K562 (cell line): ENCODE data around the gene FIBP. TPM values are rescaled to one million over a fixed set of nuclear protein-coding genes. Genes with fewer than 3 reads are reported as not detected.
A peak's percentile ranks its signal among the peaks of the same experiment; 100 is the strongest.

Experiments used
- ATAC-seq: fragments of 200-7000 bp; cut with Tn5 transposase; 3 replicates; pipeline ENCODE4 v1.9.1; 2020; ENCODE audit warnings: moderate library complexity
- BruUV-seq: library from RNA; stranded (reverse); fragments of 400-500 nt; replicated peaks from 2 replicates; lab custom pipeline; 2021; lab: Mats Ljungman, UMichigan
- CTCF ChIA-PET: fragments of 300-600 bp; formaldehyde crosslinking; extraction: SDS; loops from one replicate; lab custom pipeline; 2021; ENCODE audit warnings: low intra/inter-chr PET ratio; lab: Yijun Ruan, JAX
- POLR2A ChIA-PET: fragments of 300-600, 350-650 bp; sonication (Branson Sonifier 250); formaldehyde crosslinking; extraction: SDS; loops from one replicate; lab custom pipeline; 2021; ENCODE audit warnings: antibody characterized with exemption, inconsistent platforms; lab: Yijun Ruan, JAX
- DNase-seq, 4 experiments: peaks; one replicate each; pipeline versions ENCODE4 v3.0.0 to v3.0.0-alpha.2; 2011 to 2018; ENCODE audit warnings: low spot score in 3 of 4, mixed read lengths in 3 of 4; ENCODE audit errors: extremely low read depth in 1 of 4
- FAIRE-seq: peaks from 2 replicates; lab custom pipeline; 2011; peaks lifted over from hg19 to GRCh38; lab: Jason Lieb, UNC
- H2AFZ ChIP-seq: 2 replicates; pipeline ENCODE4 v1.6.0; 2011; ENCODE audit warnings: low read depth, low read length, control low read depth, inconsistent platforms
- H3K27ac ChIP-seq: fragments of 200-600 bp; 3 replicates; pipeline ENCODE4 v1.8.0; 2011; ENCODE audit warnings: low read depth, mild to moderate bottlenecking, control low read depth, inconsistent platforms, low read length, moderate library complexity, mixed read lengths; ENCODE audit errors: extremely low read depth
- H3K27me3 ChIP-seq, 2 experiments: fragments of 300-600 bp in 1 of 2; 2 replicates in 1 of 2; 3 replicates in 1 of 2; pipeline versions ENCODE4 v1.6.0 to v1.8.0; 2011; ENCODE audit warnings: inconsistent platforms in 2 of 2, low read length in 2 of 2, mild to moderate bottlenecking in 1 of 2, mixed read lengths in 1 of 2, moderate library complexity in 1 of 2; ENCODE audit not compliant: control insufficient read depth in 2 of 2, insufficient read depth in 2 of 2
- H3K36me3 ChIP-seq: fragments of 300-600 bp; 3 replicates; pipeline ENCODE4 v1.8.0; 2011; ENCODE audit warnings: mild to moderate bottlenecking, low read length, inconsistent platforms; ENCODE audit not compliant: control insufficient read depth, insufficient read depth
- H3K4me1 ChIP-seq, 2 experiments: fragments of 200-600 bp in 1 of 2; replicated peaks in 1 of 2; 2 replicates in 1 of 2; 3 replicates in 1 of 2; pipeline versions ENCODE4 v1.5.1 to v1.8.0; 2011; ENCODE audit warnings: inconsistent platforms in 2 of 2, low read length in 2 of 2, mild to moderate bottlenecking in 1 of 2, mixed read lengths in 1 of 2, moderate library complexity in 1 of 2; ENCODE audit not compliant: control insufficient read depth in 2 of 2, insufficient read depth in 2 of 2
- H3K4me2 ChIP-seq: 2 replicates; pipeline ENCODE4 v1.6.1; 2011; ENCODE audit warnings: low read length, control low read depth, inconsistent platforms, mixed read lengths; ENCODE audit not compliant: insufficient read depth
- H3K4me3 ChIP-seq: fragments of 200-600 bp; sonication (generic), shearing (Covaris generic); 2 replicates; pipeline ENCODE4 v1.5.1; 2016; ENCODE audit warnings: control low read depth, inconsistent platforms
- H3K79me2 ChIP-seq: fragments of 200-600 bp; 3 replicates; pipeline ENCODE4 v1.8.0; 2011; ENCODE audit warnings: low read length, inconsistent platforms; ENCODE audit not compliant: control insufficient read depth, insufficient read depth
- H3K9ac ChIP-seq, 2 experiments: 2 replicates each; pipeline versions ENCODE4 v1.6.0 to v1.6.1; 2011; ENCODE audit warnings: low read depth in 2 of 2, low read length in 2 of 2, control low read depth in 1 of 2, inconsistent platforms in 1 of 2, mild to moderate bottlenecking in 1 of 2, mixed read lengths in 1 of 2; ENCODE audit not compliant: insufficient read depth in 1 of 2
- H3K9me1 ChIP-seq: one replicate; pipeline ENCODE4 v1.6.0; 2011; ENCODE audit warnings: inconsistent platforms, mild to moderate bottlenecking, low read length, moderate library complexity; ENCODE audit not compliant: control insufficient read depth, insufficient read depth
- H3K9me3 ChIP-seq: replicated peaks from 2 replicates; pipeline ENCODE4 v1.5.1; 2011; ENCODE audit warnings: low read depth, low read length, inconsistent platforms; ENCODE audit not compliant: control insufficient read depth, insufficient read depth
- H4K20me1 ChIP-seq: replicated peaks from 2 replicates; pipeline ENCODE4 v1.6.1; 2011; ENCODE audit warnings: low read length, inconsistent platforms, mixed read lengths; ENCODE audit not compliant: control insufficient read depth, insufficient read depth
- BRD4 ChIP-seq: fragments of 200-600 bp; sonication (generic); IDR thresholded peaks from 2 replicates; pipeline ENCODE4 v1.6.1; 2017; ENCODE audit warnings: inconsistent platforms
- CHD1 ChIP-seq: fragments of 200-600 bp; sonication (generic); IDR thresholded peaks from one replicate; pipeline ENCODE4 v1.6.1; 2012; ENCODE audit warnings: mild to moderate bottlenecking, moderate library complexity, low read length, inconsistent platforms
- RB1 ChIP-seq: fragments of 450-650 bp; IDR thresholded peaks from 2 replicates; pipeline ENCODE4 v1.6.1; 2017; ENCODE audit warnings: low read depth, mild to moderate bottlenecking
- ZNF695 ChIP-seq: fragments of 450-650 bp; formaldehyde crosslinking; IDR thresholded peaks from 2 replicates; pipeline ENCODE4 v1.4.0; 2020; ENCODE audit warnings: mild to moderate bottlenecking, moderate library complexity
- ZNF77 ChIP-seq: fragments of 250-450 bp; sonication (Bioruptor Pico); IDR thresholded peaks from 2 replicates; pipeline ENCODE4 v1.5.0; 2020
- WGBS: fragments of 100-300 bp; shearing (Covaris generic); methylation state at CpG from one replicate; pipeline ENCODE4 v1.1.6; 2016; ENCODE audit warnings: low coverage, mixed read lengths; ENCODE audit not compliant: insufficient coverage; ENCODE audit errors: missing lambda C conversion rate; 5-methylcytosine and 5-hydroxymethylcytosine counted together
- in situ Hi-C: fragments of 300-500 bp; cut with MboI; formaldehyde crosslinking; loops from 4 replicates; pipeline ENCODE4 v1.15.0; 2018; ENCODE audit warnings: inconsistent platforms, mixed read lengths
- intact Hi-C: fragments of 100-400 bp; cut with micrococcal nuclease; formaldehyde crosslinking; loops from 2 replicates; pipeline ENCODE4 v1.14.2; 2022
- polyA plus RNA-seq, 8 experiments: library from polyadenylated mRNA; depleted of rRNA in 4 of 8; stranded (reverse) in 5 of 8; unstranded in 3 of 8; fragments of >200 nt; fragmentation: Nextera tagmentation in 2 of 8; fragmentation: Illumina TruSeq in 1 of 8; extraction: Ambion mirVana in 2 of 8; extraction: Trizol in 1 of 8; gene quantifications; 2 replicates each; pipeline versions ENCODE4 v1.2.1 to v1.2.3, GENCODE V29; 2011 to 2014; ENCODE audit warnings: inconsistent platforms in 1 of 8, missing spikeins in 1 of 8
- total RNA-seq, 7 experiments: library from RNA; depleted of rRNA in 6 of 7; stranded (reverse); fragments of >200 nt in 6 of 7; fragmentation: Illumina TruSeq in 2 of 7; extraction: Trizol in 2 of 7; gene quantifications; 2 replicates each; pipeline versions ENCODE4 v1.2.1 to v1.2.3, GENCODE V29; 2011 to 2021; ENCODE audit warnings: low replicate concordance in 1 of 7
- TF ChIP-seq, protein P1 (sequence below): fragments of 450-650 bp; IDR thresholded peaks from 2 replicates; pipeline ENCODE4 v1.6.1; 2016; ENCODE audit warnings: borderline replicate concordance

The FIBP gene
- total and polyA plus RNA-seq, 9 of the 15 experiments (the other 6 are each of a cell fraction or from before 2014, with no cell fraction given): 41.2 to 79.2 (median 48.6) TPM

GRCh38 chr11:65861165-65861505, 27.1 kb downstream of the FIBP start:
- Histone ChIP-seq H3K27me3 (no peaks in the 10 kb centered on the region; a peak in 1 of 5 replicates), H3K9me1 (peaks cover 3% of the 10 kb centered on the region), H3K4me2 (peak overlapping the region; percentile 95), H3K4me1 (peaks cover 13 to 76% of the 10 kb centered on the region in 2 experiments), H3K79me2 (peaks cover 45% of the 10 kb centered on the region), H2AFZ (peak overlapping the region; percentile 32), H3K9ac (peak overlapping the region; percentile 99 to 100), H3K36me3 (peaks cover 57% of the 10 kb centered on the region), H3K4me3 (peak overlapping the region; percentile 95), H3K9me3 (no peaks in the 10 kb centered on the region), H4K20me1 (peaks cover 13% of the 10 kb centered on the region), H3K27ac (peak overlapping the region; percentile 96)
- CTCF ChIA-PET: no interaction called here
- 2% methylated on average over 14 of the region's 14 CpGs for WGBS
- intact Hi-C loops (no loop called here), in situ Hi-C loops (no loop called here)
- TF ChIP-seq BRD4 (peak; percentile 9; the same call in 1 of the 2 replicates), CHD1 (peak; percentile 61), ZNF77 (CRISPR knock-in tag) (no peak), RB1 (peak; percentile 12; the same call in 1 of the 2 replicates), ZNF695 (CRISPR knock-in tag) (no peak)
- TF ChIP-seq, protein P1, sequence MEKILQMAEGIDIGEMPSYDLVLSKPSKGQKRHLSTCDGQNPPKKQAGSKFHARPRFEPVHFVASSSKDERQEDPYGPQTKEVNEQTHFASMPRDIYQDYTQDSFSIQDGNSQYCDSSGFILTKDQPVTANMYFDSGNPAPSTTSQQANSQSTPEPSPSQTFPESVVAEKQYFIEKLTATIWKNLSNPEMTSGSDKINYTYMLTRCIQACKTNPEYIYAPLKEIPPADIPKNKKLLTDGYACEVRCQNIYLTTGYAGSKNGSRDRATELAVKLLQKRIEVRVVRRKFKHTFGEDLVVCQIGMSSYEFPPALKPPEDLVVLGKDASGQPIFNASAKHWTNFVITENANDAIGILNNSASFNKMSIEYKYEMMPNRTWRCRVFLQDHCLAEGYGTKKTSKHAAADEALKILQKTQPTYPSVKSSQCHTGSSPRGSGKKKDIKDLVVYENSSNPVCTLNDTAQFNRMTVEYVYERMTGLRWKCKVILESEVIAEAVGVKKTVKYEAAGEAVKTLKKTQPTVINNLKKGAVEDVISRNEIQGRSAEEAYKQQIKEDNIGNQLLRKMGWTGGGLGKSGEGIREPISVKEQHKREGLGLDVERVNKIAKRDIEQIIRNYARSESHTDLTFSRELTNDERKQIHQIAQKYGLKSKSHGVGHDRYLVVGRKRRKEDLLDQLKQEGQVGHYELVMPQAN: 0 out of 2 replicates have a peak, but pooled peaks have one; percentile 11
- no peak for FAIRE-seq
- ATAC-seq: no peak
- POLR2A ChIA-PET: interaction anchor here (0.7 to 5.6 kb wide), 12 partner anchors 8 to 788 kb away, joined by 3 to 151 read pairs (median 4); partner anchors contain the start of genes CCDC85B, FIBP and MALAT1
- DNase-seq: peak in 1 of 4 experiments; percentile 29
- BruUV-seq: no TSS peak
